K562 (cell line): ENCODE measurements around the gene SLC2A8. TPM values are rescaled to one million over a fixed set of nuclear protein-coding genes. Genes with fewer than 3 reads are reported as not detected.

Experiments
- COPS2 ChIP-seq: fragments of 450-650 bp; conservative IDR thresholded peaks from 2 replicates; pipeline ENCODE4 v1.6.1; 2016; ENCODE audit warnings: mild to moderate bottlenecking, moderate library complexity
- CREB3 ChIP-seq: fragments of 450-650 bp; conservative IDR thresholded peaks from 2 replicates; pipeline ENCODE4 v1.6.1; 2016; ENCODE audit warnings: missing genetic modification characterization, low read depth, mild to moderate bottlenecking, missing compliant biosample characterization, moderate library complexity
- CTCFL ChIP-seq: IDR thresholded peaks from 2 replicates; pipeline ENCODE4 v1.6.1; 2011; ENCODE audit warnings: borderline replicate concordance, low read depth, mild to moderate bottlenecking, moderate library complexity, low read length; ENCODE audit not compliant: insufficient read depth, poor library complexity, severe bottlenecking
- HMG20A ChIP-seq: fragments of 450-650 bp; formaldehyde crosslinking; conservative IDR thresholded peaks from 2 replicates; pipeline ENCODE4 v1.4.0; 2020; ENCODE audit warnings: mild to moderate bottlenecking, mixed read lengths
- MTA3 ChIP-seq: fragments of 450-650 bp; formaldehyde crosslinking; IDR thresholded peaks from 2 replicates; pipeline ENCODE4 v1.6.1; 2017; ENCODE audit warnings: mild to moderate bottlenecking, borderline replicate concordance
- NBN ChIP-seq: fragments of 450-650 bp; IDR thresholded peaks from 2 replicates; pipeline ENCODE4 v1.6.1; 2016; ENCODE audit warnings: low read depth, mild to moderate bottlenecking
- NCOA1 ChIP-seq: fragments of 450-650 bp; IDR thresholded peaks from 2 replicates; pipeline ENCODE4 v1.6.1; 2016; ENCODE audit warnings: low read depth
- NFE2 ChIP-seq: IDR thresholded peaks from 2 replicates; pipeline ENCODE4 v1.6.1; 2014; ENCODE audit warnings: antibody characterized with exemption, low read depth
- NR3C1 ChIP-seq: sonication (generic); formaldehyde crosslinking; IDR thresholded peaks from 2 replicates; pipeline ENCODE4 v1.8.1; 2022; ENCODE audit warnings: missing genetic modification reagents
- POLR2AphosphoS5 ChIP-seq: IDR thresholded peaks from 2 replicates; pipeline ENCODE4 v1.6.1; 2011; ENCODE audit warnings: mild to moderate bottlenecking, low read depth, low read length, moderate library complexity; ENCODE audit not compliant: control insufficient read depth, insufficient read depth
- POLR2B ChIP-seq: fragments of 450-650 bp; IDR thresholded peaks from 2 replicates; pipeline ENCODE4 v1.6.1; 2018; ENCODE audit warnings: low read depth; ENCODE audit not compliant: partially characterized antibody
- RBM39 ChIP-seq: fragments of 200-400 bp; formaldehyde crosslinking; optimal IDR thresholded peaks from 2 replicates; pipeline ENCODE3; 2018; ENCODE audit warnings: low read depth, low read length
- SIX5 ChIP-seq, 2 experiments: IDR thresholded peaks; 2 replicates each; pipeline ENCODE4 v1.6.1; 2011; ENCODE audit warnings: low read length in 2 of 2, borderline replicate concordance in 1 of 2, low read depth in 1 of 2, mild to moderate bottlenecking in 1 of 2, moderate library complexity in 1 of 2; ENCODE audit not compliant: insufficient read depth in 1 of 2
- THRA ChIP-seq: fragments of 450-650 bp; IDR thresholded peaks from 2 replicates; pipeline ENCODE4 v1.6.1; 2017; ENCODE audit warnings: mild to moderate bottlenecking, moderate library complexity
- ZNF174 ChIP-seq: fragments of 250-450 bp; sonication (Bioruptor Pico); IDR thresholded peaks from 2 replicates; pipeline ENCODE4 v1.4.0; 2020; ENCODE audit warnings: mild to moderate bottlenecking
- ZNF212 ChIP-seq: fragments of 450-650 bp; formaldehyde crosslinking; IDR thresholded peaks from 2 replicates; pipeline ENCODE4 v1.4.0; 2020; ENCODE audit warnings: mild to moderate bottlenecking
- ZNF41 ChIP-seq: fragments of 250-450 bp; sonication (Bioruptor Pico); conservative IDR thresholded peaks from 2 replicates; pipeline ENCODE4 v1.4.0; 2020; ENCODE audit warnings: mild to moderate bottlenecking
- ZNF584 ChIP-seq: fragments of 200-800 bp; sonication (Bioruptor generic); IDR thresholded peaks from 2 replicates; pipeline ENCODE4 v1.6.1; 2016; ENCODE audit warnings: low read depth, mild to moderate bottlenecking, missing genetic modification characterization, missing compliant biosample characterization
- ZNF644 ChIP-seq: fragments of 200-800 bp; sonication (Bioruptor generic); IDR thresholded peaks from 2 replicates; pipeline ENCODE4 v1.6.1; 2016; ENCODE audit warnings: low read depth, missing genetic modification characterization, missing compliant biosample characterization
- ZNF740 ChIP-seq, 3 experiments: fragments of 200-800 bp in 1 of 3; sonication (Bioruptor generic) in 1 of 3; sonication (generic) in 1 of 3; formaldehyde crosslinking in 1 of 3; IDR thresholded peaks; 2 replicates each; pipeline versions ENCODE4 v1.6.1 to v1.8.0; 2016 to 2022; ENCODE audit warnings: mild to moderate bottlenecking in 2 of 3, missing compliant biosample characterization in 2 of 3, missing genetic modification characterization in 2 of 3, missing genetic modification reagents in 1 of 3
- polyA plus RNA-seq, 8 experiments: library from polyadenylated mRNA; depleted of rRNA in 4 of 8; stranded (reverse) in 5 of 8; unstranded in 3 of 8; fragments of >200 nt; fragmentation: Nextera tagmentation in 2 of 8; fragmentation: Illumina TruSeq in 1 of 8; extraction: Ambion mirVana in 2 of 8; extraction: Trizol in 1 of 8; gene quantifications; 2 replicates each; pipeline versions ENCODE4 v1.2.1 to v1.2.3, GENCODE V29; 2011 to 2014; ENCODE audit warnings: inconsistent platforms in 1 of 8, missing spikeins in 1 of 8
- total RNA-seq, 7 experiments: library from RNA; depleted of rRNA in 6 of 7; stranded (reverse); fragments of >200 nt in 6 of 7; fragmentation: Illumina TruSeq in 2 of 7; extraction: Trizol in 2 of 7; gene quantifications; 2 replicates each; pipeline versions ENCODE4 v1.2.1 to v1.2.3, GENCODE V29; 2011 to 2021; ENCODE audit warnings: low replicate concordance in 1 of 7

SLC2A8 gene
- total and polyA plus RNA-seq, 9 of the 15 experiments (the other 6 are each of a cell fraction or from before 2014, with no cell fraction given): 0.13 to 12.9 (median 5.2) TPM

GRCh38 chr9:127396253-127396807 lies 639 bp upstream of the SLC2A8 start (continued):
- TF ChIP-seq POLR2B (no peak), SIX5 (IDR thresholded peaks at IDR 0.05; ENCODE audit: borderline replicate concordance in 1 of 2, insufficient read depth in 1 of 2, low read depth in 1 of 2, low read length in 2 of 2) (no peak), NR3C1 (CRISPR knock-in tag) (no peak), ZNF740 (CRISPR knock-in tag; IDR thresholded peaks at IDR 0.05) (no peak; the same call in 1 of the 2 replicates), ZNF740 (tag; IDR thresholded peaks at IDR 0.05) (no peak), ZNF41 (no peak), CTCFL (no peak), ZNF174 (CRISPR knock-in tag) (no peak), MTA3 (peak; percentile 30; the same call in 1 of the 2 replicates), NCOA1 (no peak), POLR2AphosphoS5 (no peak), ZNF644 (tag) (no peak), COPS2 (no peak), ZNF584 (no peak), NBN (no peak), HMG20A (CRISPR knock-in tag) (no peak), ZNF212 (CRISPR knock-in tag) (no peak), NFE2 (no peak), THRA (no peak), RBM39 (no peak), CREB3 (tag) (no peak)
